ENCODE data around the gene BUB1B. TPM values are rescaled to one million over a fixed set of nuclear protein-coding genes. Genes with fewer than 3 reads are reported as not detected.
"Not testable (repeated sequence)": the region's sequence is repeated elsewhere in the genome, so short reads cannot be mapped to it uniquely, and the experiment has no call there.

The BUB1B gene
- total and polyA plus RNA-seq, 2 donors = 0.27 to 23.8 TPM

- Histone ChIP-seq H3K27ac (ENCODE audit: low read depth) (no peak overlapping the region), H3K4me3 (ENCODE audit: low read depth, low read length) (no peak overlapping the region), H3K4me1 (ENCODE audit: insufficient read depth) (no peaks in the 10 kb centered on the region), H3K36me3 (ENCODE audit: insufficient read depth) (no peaks in the 10 kb centered on the region)
- DNase-seq (ENCODE audit: extremely low spot score) = no peak
- WGBS = 55% methylated on average over 9 of the region's 9 CpGs
Measured at GRCh38 chr15:40150163-40150925, 10.5 kb upstream of the BUB1B start.

- DNase-seq (ENCODE audit: extremely low spot score) = no peak
- Histone ChIP-seq H3K4me3 (ENCODE audit: low read depth, low read length) (no peak overlapping the region), H3K27ac (ENCODE audit: low read depth) (no peak overlapping the region), H3K36me3 (ENCODE audit: insufficient read depth) (no peaks in the 10 kb centered on the region), H3K4me1 (ENCODE audit: insufficient read depth) (no peaks in the 10 kb centered on the region)
- 61% methylated on average over 6 of the region's 6 CpGs for WGBS
Measured at GRCh38 chr15:40151499-40151898, 9.4 kb upstream of the BUB1B start.

GRCh38 chr15:40151991-40152390, 8.9 kb upstream of the BUB1B start:
- DNase-seq (ENCODE audit: extremely low spot score) = no peak
- Histone ChIP-seq H3K4me1 (ENCODE audit: insufficient read depth) (no peaks in the 10 kb centered on the region), H3K27ac (ENCODE audit: low read depth) (no peak overlapping the region), H3K4me3 (ENCODE audit: low read depth, low read length) (no peak overlapping the region), H3K36me3 (ENCODE audit: insufficient read depth) (no peaks in the 10 kb centered on the region)
- WGBS = 95% methylated on average over 4 of the region's 4 CpGs

DNA sequence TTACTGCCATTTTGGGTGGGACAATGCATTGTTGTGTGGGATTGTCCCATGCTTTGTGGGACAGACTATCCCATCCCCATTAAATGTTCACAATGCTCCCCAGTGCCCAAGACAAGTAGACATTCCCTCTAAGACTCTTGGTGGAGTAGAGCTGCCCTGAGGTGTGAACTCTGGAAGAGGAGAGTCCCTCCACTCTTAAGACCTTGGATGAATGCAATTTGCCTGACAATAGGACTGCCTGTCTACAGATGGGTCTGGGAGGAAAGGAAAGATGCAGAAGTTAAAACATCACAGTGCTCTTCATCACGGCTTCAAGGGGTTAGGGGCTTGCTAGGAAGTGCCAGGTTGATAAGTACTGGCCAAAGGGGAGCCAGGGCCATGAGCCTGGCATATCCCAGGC, 6.0 kb upstream of the BUB1B start:
- H3K36me3 ChIP-seq (ENCODE audit: insufficient read depth); H3K4me3 ChIP-seq (ENCODE audit: low read depth, low read length); H3K27ac ChIP-seq (ENCODE audit: low read depth); H3K4me1 ChIP-seq (ENCODE audit: insufficient read depth); DNase-seq (ENCODE audit: extremely low spot score): not testable (repeated sequence)
- 100% methylated on average over 1 of the region's 1 CpG for WGBS

DNA sequence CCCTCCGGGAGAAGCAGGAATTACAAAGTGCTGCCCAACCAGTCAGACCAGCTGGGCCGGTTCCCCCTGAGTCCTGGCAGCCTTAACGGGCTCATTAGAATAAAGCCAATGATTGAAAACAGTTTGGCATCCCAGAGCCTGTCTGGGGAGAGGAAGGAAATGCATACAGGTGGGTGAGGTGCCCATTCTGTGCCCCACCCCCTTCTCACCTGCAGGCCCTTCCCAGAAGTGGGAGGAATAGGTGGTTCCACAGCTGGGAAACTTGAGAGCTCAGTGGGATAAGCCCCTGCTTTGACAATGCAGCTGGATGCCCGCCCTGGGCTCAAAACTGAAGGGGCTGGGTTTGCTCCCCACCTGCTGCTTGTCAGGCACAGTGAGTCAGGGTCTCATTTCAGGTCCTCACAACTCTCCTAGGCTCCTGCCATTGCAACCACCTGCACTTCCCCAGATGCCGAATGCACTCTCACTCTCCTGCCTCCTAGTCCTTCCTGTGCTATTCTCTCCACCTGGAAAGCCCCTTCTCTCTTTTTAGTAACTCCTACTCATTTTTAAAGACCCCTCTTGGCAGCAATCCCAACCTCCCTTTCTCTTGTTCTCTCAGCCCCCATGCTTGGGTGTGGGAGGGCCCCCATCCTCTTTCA, 5.5 kb upstream of the BUB1B start:
- Histone ChIP-seq H3K36me3 (ENCODE audit: insufficient read depth) (no peaks in the 10 kb centered on the region), H3K4me3 (ENCODE audit: low read depth, low read length) (no peak overlapping the region), H3K4me1 (ENCODE audit: insufficient read depth) (no peaks in the 10 kb centered on the region), H3K27ac (ENCODE audit: low read depth) (no peak overlapping the region)
- WGBS = 43% methylated on average over 4 of the region's 5 CpGs
- no peak for DNase-seq (ENCODE audit: extremely low spot score)

DNA sequence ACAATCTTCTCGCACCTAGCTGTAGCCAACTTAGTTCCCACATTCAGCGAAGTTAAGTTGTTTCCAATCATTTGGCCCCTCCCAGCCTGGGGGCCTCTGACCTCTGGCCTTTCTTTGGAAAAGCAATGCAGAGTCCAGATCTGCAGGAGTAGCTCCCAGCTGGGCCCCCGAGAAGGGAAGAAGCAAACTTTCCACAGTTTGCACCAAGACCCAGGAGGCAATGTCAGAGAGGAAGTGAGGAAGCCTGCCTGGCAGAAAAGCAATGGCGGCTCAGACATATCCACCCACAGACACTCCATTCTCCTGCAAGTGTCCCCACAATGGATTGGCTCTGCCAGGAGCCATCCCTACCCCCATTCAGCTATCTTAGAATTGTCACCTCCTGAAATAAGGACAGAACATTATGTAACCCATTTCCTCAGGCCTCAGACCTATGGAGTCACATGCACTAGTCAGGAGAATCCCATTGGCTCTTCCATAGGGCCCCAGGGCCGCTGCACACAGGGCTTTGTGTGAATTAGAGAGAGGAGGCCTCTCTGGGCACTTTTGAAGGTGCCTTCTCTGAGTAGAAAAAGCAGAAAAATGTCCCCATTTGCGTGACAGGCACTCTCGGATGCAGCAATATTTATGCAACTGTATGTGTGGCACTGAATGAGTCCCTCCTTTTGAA, 3.0 kb upstream of the BUB1B start:
- H3K27ac ChIP-seq (ENCODE audit: low read depth) = no peak overlapping the region
- H3K4me1 ChIP-seq (ENCODE audit: insufficient read depth) = no peaks in the 10 kb centered on the region
- no peak overlapping the region for H3K4me3 ChIP-seq (ENCODE audit: low read depth, low read length)
- no peak for DNase-seq (ENCODE audit: extremely low spot score)
- no peaks in the 10 kb centered on the region for H3K36me3 ChIP-seq (ENCODE audit: insufficient read depth)
- WGBS = 83% methylated on average over 7 of the region's 7 CpGs

DNA sequence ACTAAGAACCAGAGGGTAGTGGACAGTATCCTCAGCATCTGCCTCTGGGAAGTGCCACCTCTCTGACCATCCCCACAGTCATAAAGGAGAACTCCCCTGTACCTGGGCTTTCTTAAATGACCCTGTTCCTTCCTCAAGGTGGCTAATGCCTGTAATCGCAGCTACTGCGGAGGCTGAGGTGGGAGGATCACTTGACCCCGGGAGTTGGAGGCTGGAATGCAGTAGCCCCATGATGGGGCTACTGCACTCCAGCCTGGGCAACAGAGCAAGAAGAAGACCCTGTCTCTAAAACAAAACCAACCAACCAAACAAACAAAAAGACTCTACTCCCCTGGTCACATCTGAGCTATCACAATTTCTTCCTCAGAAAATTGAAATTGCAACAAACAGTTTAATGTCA, 848 bp upstream of the BUB1B start:
- H3K4me3 ChIP-seq (ENCODE audit: low read depth, low read length) = no peak overlapping the region
- H3K4me1 ChIP-seq (ENCODE audit: insufficient read depth) = no peaks in the 10 kb centered on the region
- no peak overlapping the region for H3K27ac ChIP-seq (ENCODE audit: low read depth)
- no peak for DNase-seq (ENCODE audit: extremely low spot score)
- H3K36me3 ChIP-seq (ENCODE audit: insufficient read depth) = no peaks in the 10 kb centered on the region
- over 99% methylated on average over 3 of the region's 3 CpGs for WGBS

DNA sequence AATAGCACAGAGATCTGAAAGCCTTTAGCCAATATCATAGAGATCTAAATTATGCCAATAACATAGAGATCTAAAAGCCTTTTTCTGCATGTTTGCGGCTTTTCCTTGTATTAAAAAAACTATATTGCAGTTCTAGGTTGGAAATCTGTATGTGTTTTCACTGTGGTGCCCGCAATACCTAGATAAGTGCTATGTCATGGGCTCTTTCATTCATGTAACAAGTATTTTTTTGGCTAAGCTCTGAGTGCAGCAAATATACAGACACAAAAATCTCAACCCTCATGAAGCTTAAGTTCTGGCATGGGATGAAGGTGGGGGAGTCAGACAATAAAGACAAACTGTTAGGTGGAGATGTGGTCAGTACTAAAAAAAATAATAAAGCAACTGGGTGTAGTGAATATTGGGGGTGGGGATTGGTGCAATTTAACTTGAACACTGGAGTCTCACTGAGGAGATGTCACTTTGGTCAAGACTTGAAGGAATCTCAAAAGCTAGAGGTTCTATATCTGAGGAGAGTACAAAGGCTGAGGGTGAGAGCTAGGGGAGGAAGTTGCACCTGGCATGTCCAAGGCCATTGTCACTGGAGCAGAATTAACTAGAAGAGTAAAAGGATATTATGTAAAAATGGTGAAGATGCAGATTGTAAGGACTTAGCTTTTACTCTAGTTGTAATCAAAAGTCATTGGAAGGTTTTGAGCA, 973 bp downstream of the BUB1B start:
- Histone ChIP-seq H3K27ac (ENCODE audit: low read depth) (no peak overlapping the region), H3K36me3 (ENCODE audit: insufficient read depth) (no peaks in the 10 kb centered on the region), H3K4me1 (ENCODE audit: insufficient read depth) (no peaks in the 10 kb centered on the region), H3K4me3 (ENCODE audit: low read depth, low read length) (no peak overlapping the region)
- DNase-seq (ENCODE audit: extremely low spot score) = no peak
- 8% methylated on average over 2 of the region's 2 CpGs for WGBS

GRCh38 chr15:40162552-40162951, 1.7 kb downstream of the BUB1B start:
- H3K4me3 ChIP-seq (ENCODE audit: low read depth, low read length) = no peak overlapping the region
- H3K36me3 ChIP-seq (ENCODE audit: insufficient read depth) = no peaks in the 10 kb centered on the region
- H3K27ac ChIP-seq (ENCODE audit: low read depth) = no peak overlapping the region
- WGBS = 89% methylated on average over 2 of the region's 2 CpGs
- no peak for DNase-seq (ENCODE audit: extremely low spot score)
- H3K4me1 ChIP-seq (ENCODE audit: insufficient read depth) = no peaks in the 10 kb centered on the region

- no peaks in the 10 kb centered on the region for H3K4me1 ChIP-seq (ENCODE audit: insufficient read depth)
- WGBS = 88% methylated on average over 12 of the region's 12 CpGs
Measured at GRCh38 chr15:40163657-40164416, 3.0 kb downstream of the BUB1B start.

GRCh38 chr15:40167374-40167773, 6.5 kb downstream of the BUB1B start:
- WGBS = 98% methylated on average over 10 of the region's 10 CpGs
- not testable (repeated sequence) for H3K36me3 ChIP-seq (ENCODE audit: insufficient read depth); H3K27ac ChIP-seq (ENCODE audit: low read depth); H3K4me1 ChIP-seq (ENCODE audit: insufficient read depth); DNase-seq (ENCODE audit: extremely low spot score); H3K4me3 ChIP-seq (ENCODE audit: low read depth, low read length)

More at GRCh38 chr15:40163657-40164416, 3.0 kb downstream of the BUB1B start:
- no peaks in the 10 kb centered on the region for H3K36me3 ChIP-seq (ENCODE audit: insufficient read depth)
- DNase-seq (ENCODE audit: extremely low spot score) = no peak
- H3K4me3 ChIP-seq (ENCODE audit: low read depth, low read length) = no peak overlapping the region
- H3K27ac ChIP-seq (ENCODE audit: low read depth) = no peak overlapping the region

GRCh38 chr15:40175160-40175559, 14.3 kb downstream of the BUB1B start:
- Histone ChIP-seq H3K36me3 (ENCODE audit: insufficient read depth) (no peaks in the 10 kb centered on the region), H3K27ac (ENCODE audit: low read depth) (no peak overlapping the region), H3K4me3 (ENCODE audit: low read depth, low read length) (no peak overlapping the region), H3K4me1 (ENCODE audit: insufficient read depth) (no peaks in the 10 kb centered on the region)
- WGBS = 91% methylated on average over 3 of the region's 3 CpGs
- no peak for DNase-seq (ENCODE audit: extremely low spot score)
